Loucy (cell line): ENCODE data around the gene NAV1.

Experiments used
- EZH2phosphoT487 ChIP-seq: fragments of 200-600 bp; IDR thresholded peaks from 2 replicates; pipeline ENCODE4 v1.6.1; 2018; ENCODE audit warnings: antibody characterized with exemption, mild to moderate bottlenecking, moderate library complexity, borderline replicate concordance
- TF ChIP-seq, protein P1 (sequence below): fragments of 200-600 bp; sonication (generic); conservative IDR thresholded peaks from 2 replicates; pipeline ENCODE4 v1.5.1; 2014; ENCODE audit warnings: mild to moderate bottlenecking, antibody characterized with exemption, low read length

DNA sequence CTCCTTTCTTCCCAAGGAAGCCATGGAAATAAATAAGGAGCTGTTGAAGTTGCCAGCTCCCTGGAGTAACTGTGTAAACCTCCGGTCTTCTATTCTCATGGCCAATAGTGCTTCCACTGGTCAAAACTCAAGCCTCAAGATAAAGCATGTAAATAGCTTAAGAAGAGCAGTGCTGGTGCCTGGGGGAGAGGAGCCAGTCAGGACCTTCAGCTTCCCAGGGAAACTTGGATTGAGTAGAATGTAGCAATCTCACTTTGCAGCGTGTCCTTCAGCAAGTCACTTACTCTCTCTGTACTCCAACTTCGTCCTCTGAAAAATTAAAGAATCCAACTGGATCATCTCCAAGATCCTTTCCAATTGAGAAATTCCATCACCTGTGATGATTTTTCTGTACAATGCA is 44.7 kb downstream of the NAV1 start:
- TF ChIP-seq, protein P1, sequence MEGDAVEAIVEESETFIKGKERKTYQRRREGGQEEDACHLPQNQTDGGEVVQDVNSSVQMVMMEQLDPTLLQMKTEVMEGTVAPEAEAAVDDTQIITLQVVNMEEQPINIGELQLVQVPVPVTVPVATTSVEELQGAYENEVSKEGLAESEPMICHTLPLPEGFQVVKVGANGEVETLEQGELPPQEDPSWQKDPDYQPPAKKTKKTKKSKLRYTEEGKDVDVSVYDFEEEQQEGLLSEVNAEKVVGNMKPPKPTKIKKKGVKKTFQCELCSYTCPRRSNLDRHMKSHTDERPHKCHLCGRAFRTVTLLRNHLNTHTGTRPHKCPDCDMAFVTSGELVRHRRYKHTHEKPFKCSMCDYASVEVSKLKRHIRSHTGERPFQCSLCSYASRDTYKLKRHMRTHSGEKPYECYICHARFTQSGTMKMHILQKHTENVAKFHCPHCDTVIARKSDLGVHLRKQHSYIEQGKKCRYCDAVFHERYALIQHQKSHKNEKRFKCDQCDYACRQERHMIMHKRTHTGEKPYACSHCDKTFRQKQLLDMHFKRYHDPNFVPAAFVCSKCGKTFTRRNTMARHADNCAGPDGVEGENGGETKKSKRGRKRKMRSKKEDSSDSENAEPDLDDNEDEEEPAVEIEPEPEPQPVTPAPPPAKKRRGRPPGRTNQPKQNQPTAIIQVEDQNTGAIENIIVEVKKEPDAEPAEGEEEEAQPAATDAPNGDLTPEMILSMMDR = no peak
- TF ChIP-seq EZH2phosphoT487 = no peak
